Activated naive CD4-positive, alpha-beta T cell treated with anti-CD3 and anti-CD28 coated beads, Interleukin-2, amount 50 U/mL, for 24 hours (primary cell): ENCODE measurements around the gene TGFBR3L.
"Not testable (repeated sequence)": the region's sequence is repeated elsewhere in the genome, so short reads cannot be mapped to it uniquely, and the experiment has no call there.

ENCODE experiments used
- H3K27ac Mint-ChIP-seq: one replicate; pipeline ENCODE4 v1.8.0; 2021; ENCODE audit warnings: mild to moderate bottlenecking, mixed read lengths
- H3K27me3 Mint-ChIP-seq: one replicate; pipeline ENCODE4 v1.8.0; 2021; ENCODE audit warnings: mixed read lengths
- H3K36me3 Mint-ChIP-seq: one replicate; pipeline ENCODE4 v1.8.0; 2021; ENCODE audit warnings: mixed read lengths
- H3K4me1 Mint-ChIP-seq: one replicate; pipeline ENCODE4 v1.8.0; 2021; ENCODE audit warnings: mixed read lengths
- H3K4me3 Mint-ChIP-seq: one replicate; pipeline ENCODE4 v1.8.0; 2021; ENCODE audit warnings: mild to moderate bottlenecking, mixed read lengths
- H3K9me3 Mint-ChIP-seq: one replicate; pipeline ENCODE4 v1.8.0; 2021; ENCODE audit warnings: mixed read lengths

TGFBR3L gene

DNA sequence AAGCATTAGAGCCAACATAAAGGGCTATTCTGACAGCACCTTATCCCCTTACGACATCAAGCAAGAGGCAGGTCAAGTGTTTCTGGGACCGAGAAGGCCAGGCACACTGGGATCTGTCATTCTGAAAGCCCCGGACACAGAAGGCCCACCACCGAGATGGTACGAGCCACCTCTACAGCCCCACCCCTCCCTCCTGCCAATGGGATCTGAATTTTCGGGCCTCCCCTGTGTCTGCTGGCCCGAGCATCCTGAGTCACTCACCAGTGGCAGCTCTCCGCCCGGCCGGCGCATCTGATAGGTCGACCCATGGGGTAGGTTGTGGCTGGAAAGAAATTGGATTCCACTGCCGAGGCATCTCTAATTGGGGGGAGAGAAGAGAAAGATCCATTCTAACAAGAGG lies 26.2 kb downstream of the TGFBR3L start:
- Mint-ChIP-seq H3K4me1 (peaks cover 36% of the 10 kb centered on the region), H3K9me3 (no peaks in the 10 kb centered on the region), H3K36me3 (peaks cover 9% of the 10 kb centered on the region), H3K27me3 (no peaks in the 10 kb centered on the region), H3K27ac (no peak overlapping the region), H3K4me3 (peak overlapping the region; percentile 99)

DNA sequence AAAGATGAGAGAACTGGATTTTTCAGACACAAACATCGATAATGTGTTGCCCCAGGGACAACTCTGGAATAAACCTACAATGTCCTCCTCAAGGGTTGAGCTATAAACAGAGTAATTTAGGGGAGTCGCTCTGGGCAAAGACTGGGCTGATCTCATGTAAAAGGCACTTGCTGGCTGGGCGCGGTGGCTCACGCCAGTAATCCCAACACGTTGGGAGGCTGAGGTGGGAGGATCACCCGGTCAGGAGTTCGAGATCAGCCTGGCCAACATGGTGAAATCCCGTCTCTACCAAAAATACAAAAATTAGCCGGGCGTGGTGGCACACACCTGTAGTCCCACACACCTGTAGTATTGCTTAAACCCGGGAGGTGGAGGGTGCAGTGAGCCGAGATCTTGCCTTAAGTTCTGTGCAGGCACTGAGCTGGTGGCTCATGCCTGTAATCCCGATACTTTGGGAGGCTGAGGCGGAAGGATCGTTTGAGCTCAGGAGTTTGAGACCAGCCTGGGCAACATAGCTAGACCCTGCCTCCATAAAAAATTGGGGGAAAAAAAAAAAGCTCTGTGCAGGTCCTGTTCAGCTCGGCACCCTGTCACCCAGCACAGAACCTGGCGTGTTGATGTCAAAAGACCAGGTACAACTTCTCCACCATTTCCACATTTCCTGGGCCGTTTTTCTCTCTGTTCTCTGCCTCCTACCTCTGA lies 27.4 kb downstream of the TGFBR3L start:
- no peaks in the 10 kb centered on the region for H3K27me3 Mint-ChIP-seq
- peak overlapping the region; percentile 99 for H3K4me3 Mint-ChIP-seq
- H3K4me1 Mint-ChIP-seq: peaks cover 36% of the 10 kb centered on the region
- H3K27ac Mint-ChIP-seq: peak overlapping the region; percentile 35
- peaks cover 11% of the 10 kb centered on the region for H3K36me3 Mint-ChIP-seq
- H3K9me3 Mint-ChIP-seq: no peaks in the 10 kb centered on the region

DNA sequence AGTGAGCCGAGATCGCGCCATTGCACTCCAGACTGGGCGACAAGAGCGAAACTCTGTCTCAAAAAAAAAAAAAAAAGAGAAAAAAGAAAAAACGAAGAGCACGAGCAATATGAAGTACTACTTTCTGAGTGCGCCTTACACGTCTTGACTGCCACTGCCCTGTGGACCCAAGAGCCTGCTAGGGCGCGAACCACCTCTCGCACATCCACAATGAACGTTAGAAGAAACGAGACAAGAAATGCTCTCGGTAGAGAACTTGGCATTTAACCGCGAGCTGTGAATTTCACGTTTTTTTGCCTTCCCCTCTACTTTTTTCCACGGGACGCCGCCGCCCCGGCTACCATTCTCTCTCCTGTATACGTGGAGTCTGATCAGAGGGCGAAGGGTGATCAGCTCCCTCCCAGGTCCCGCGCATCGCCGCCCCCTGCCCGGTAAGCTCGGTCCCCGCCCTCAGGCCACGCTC lies 28.4 kb downstream of the TGFBR3L start:
- H3K27me3 Mint-ChIP-seq: no peaks in the 10 kb centered on the region
- H3K4me3 Mint-ChIP-seq: peak overlapping the region; percentile 99
- peaks cover 36% of the 10 kb centered on the region for H3K4me1 Mint-ChIP-seq
- H3K9me3 Mint-ChIP-seq: no peaks in the 10 kb centered on the region
- peaks cover 11% of the 10 kb centered on the region for H3K36me3 Mint-ChIP-seq
- peak overlapping the region; percentile 98 for H3K27ac Mint-ChIP-seq

DNA sequence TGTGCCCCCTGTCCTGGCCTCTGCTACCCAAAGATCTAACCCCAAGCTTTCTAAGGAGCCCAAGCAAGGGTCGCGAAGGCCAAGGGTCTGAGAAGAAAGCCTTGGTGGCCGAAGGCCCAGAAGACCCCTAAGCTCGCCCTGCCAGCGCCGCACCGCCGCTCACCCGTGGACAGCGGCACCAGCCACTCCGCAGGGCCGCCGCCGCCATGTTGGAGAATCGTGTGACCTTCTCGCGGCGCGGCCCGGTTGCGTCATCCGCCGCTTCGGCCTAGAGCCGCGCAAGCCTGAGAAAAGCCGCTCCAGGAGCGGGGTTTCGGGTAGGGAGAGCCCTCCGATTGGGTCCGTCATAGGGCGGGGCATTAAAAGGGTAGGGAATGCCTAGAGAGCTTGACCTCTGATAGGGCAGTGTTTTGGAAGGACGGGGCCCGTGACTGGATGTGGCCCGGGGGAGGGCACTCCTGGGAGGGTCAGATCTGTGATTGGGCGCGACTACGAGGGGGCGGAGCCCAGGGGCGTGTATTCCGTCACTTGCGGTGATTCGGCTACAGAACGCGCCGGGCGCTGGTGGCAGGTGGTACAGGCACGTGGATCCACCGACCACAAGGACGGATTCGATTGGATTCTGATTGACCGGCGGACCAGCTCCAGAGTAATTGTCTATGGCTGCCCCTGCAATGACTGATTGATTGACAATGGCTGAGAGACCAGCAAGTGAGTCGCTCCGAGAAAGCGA lies 29.0 kb downstream of the TGFBR3L start, which contains the start of gene TIMM44:
Gene TIMM44, minus strand, starts transcription at position 223 of the 733 bp plus-strand sequence. Its CDS starts 15 bp downstream, at position 208.
- peaks cover 35% of the 10 kb centered on the region for H3K4me1 Mint-ChIP-seq
- no peaks in the 10 kb centered on the region for H3K27me3 Mint-ChIP-seq
- peak within 1 kb of the TSS; percentile 99 for H3K4me3 Mint-ChIP-seq
- H3K36me3 Mint-ChIP-seq: peaks cover 11% of the 10 kb centered on the region
- H3K9me3 Mint-ChIP-seq: no peaks in the 10 kb centered on the region
- H3K27ac Mint-ChIP-seq: peak within 1 kb of the TSS; percentile 98

DNA sequence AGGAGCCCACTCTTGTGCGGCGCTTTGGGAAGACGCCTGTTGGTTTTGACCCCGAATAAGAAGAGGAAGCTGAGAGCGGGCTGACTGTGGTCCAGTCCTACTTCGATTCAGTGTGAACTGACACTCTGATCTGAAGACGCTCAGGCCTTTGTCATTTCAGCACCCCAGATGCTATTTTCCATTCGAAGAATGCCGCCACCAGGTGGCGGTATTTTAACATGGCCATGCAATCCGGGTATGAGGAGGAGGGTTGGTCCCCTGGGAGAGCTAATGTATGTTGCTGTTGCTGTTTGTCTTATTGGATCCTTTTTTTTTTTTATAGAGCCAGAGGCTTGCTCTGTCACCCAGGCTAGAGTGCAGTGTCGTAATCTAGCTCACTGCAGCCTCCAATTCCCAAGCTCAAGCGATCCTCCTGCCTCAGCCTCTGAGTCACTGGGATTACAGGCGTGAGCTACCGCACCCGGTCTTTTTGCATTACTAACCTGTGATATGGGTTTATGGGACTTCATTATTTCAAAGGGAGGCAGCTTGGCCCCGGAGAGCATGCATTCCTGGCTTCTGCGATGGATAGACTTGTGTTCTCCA lies 29.6 kb downstream of the TGFBR3L start:
- Mint-ChIP-seq H3K4me3 (peak overlapping the region; percentile 99), H3K36me3 (peaks cover 8% of the 10 kb centered on the region), H3K9me3 (no peaks in the 10 kb centered on the region), H3K27ac (peak overlapping the region; percentile 98), H3K27me3 (no peaks in the 10 kb centered on the region), H3K4me1 (peaks cover 31% of the 10 kb centered on the region)

DNA sequence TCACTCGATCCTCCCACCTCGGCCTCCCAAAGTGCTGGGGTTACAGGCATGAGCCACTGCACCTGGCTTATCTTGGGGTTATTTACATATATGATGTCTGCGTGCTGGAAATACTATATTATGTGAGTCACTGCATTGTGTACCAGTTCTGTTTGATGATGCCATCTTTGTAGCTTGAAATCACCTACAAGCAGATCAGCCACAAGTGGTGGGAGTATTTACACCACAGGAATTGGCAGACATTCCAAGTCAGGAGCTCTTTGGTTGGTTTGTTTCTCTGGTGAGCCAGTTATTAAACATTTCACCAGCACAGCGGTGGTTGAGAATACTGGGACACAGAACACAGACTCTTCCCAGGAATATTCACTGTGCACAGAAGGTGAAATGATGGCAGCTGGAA lies 33.3 kb downstream of the TGFBR3L start:
- H3K9me3 Mint-ChIP-seq: no peaks in the 10 kb centered on the region

DNA sequence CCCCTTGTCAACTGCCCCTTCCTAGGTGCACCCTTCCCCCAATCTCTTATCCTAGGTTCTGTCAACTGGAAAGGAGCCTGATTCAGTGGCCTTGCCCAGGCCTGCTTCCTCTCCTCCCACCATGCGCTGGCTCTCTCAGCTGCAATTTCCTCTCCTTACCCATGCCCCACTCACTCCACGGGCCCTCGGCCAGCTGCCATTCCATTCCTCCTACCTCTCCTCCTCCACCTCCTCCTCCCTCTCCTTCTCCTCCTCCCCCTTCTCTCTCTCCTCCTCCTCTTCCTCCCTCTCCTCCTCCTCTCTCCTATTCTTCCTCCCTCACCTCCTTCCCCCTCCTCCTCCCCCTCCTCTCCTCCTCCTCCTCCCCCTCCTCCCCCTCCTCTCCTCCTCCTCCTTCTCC lies 38.4 kb downstream of the TGFBR3L start:
- H3K9me3 Mint-ChIP-seq: no peaks in the 10 kb centered on the region
- H3K36me3 Mint-ChIP-seq: peaks cover 2% of the 10 kb centered on the region
- H3K4me1 Mint-ChIP-seq: no peaks in the 10 kb centered on the region
- no peaks in the 10 kb centered on the region for H3K27me3 Mint-ChIP-seq
- no peak overlapping the region for H3K4me3 Mint-ChIP-seq
- H3K27ac Mint-ChIP-seq: no peak overlapping the region

More for the DNA sequence above, 33.3 kb downstream of the TGFBR3L start:
- H3K36me3 Mint-ChIP-seq: peaks cover 2% of the 10 kb centered on the region
- no peak overlapping the region for H3K4me3 Mint-ChIP-seq
- H3K27ac Mint-ChIP-seq: no peak overlapping the region
- H3K27me3 Mint-ChIP-seq: no peaks in the 10 kb centered on the region
- peaks cover 15% of the 10 kb centered on the region for H3K4me1 Mint-ChIP-seq

DNA sequence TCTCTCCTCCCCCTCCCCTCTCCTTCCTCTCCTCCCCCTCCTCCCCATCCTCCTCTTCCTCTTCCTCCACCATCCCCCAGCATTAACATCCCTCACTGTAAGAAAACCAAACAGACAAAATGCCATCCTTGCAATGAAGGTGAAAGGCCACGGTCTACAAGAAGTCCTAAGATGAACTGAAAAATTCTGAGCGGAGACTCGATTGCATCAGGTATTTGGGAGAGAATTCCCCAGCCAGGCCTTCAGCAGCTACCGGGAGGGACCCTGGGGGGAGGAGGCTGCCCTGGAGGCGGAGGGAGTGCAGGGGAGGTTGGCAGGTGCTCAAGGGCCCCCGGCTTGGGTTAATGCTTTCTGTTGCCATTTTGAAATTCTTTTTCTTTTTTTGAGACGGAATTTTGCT lies 38.9 kb downstream of the TGFBR3L start:
- H3K4me1 Mint-ChIP-seq: no peaks in the 10 kb centered on the region
- H3K4me3 Mint-ChIP-seq: no peak overlapping the region
- H3K27me3 Mint-ChIP-seq: no peaks in the 10 kb centered on the region
- H3K9me3 Mint-ChIP-seq: no peaks in the 10 kb centered on the region
- no peak overlapping the region for H3K27ac Mint-ChIP-seq
- peaks cover 2% of the 10 kb centered on the region for H3K36me3 Mint-ChIP-seq

DNA sequence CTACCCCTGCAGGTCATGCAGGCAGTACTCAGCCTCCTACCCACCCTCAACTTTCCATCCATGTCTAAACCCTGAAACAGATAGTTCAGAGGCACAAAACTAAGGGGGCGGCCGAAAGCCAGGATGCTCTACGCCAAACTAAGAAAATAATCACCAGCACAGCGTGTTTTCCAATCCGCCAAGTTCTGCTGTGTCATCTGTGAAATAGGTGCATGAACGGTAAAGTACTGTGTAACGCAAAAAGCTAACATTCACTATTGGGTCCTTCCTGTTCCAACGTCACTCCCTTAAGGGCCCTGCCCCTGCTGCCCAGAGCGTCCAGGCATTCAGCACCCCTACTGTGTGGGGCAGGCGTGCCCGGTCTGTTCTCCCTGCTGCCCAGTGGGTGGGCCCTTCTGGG lies 41.1 kb downstream of the TGFBR3L start:
- Mint-ChIP-seq H3K27me3 (no peaks in the 10 kb centered on the region), H3K36me3 (peaks cover 2% of the 10 kb centered on the region), H3K27ac (no peak overlapping the region)

DNA sequence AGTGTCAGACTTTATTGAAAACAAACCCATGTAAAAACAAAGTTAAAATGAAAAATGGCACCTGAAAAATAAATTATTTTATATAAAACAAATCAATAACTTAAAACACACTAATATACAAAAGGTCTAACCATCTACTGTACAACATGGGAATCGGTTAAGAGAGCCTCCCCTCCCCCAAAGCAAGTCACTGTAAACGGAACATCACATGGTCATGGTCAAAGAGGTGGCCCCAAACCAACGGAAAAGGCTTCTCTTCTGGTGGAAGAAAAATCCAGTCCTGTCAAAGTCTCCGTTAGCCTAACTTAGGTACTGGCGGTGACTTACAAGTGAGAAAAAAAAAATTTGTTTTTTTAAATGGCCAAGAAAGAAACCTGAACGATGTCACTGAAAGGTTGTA lies 44.6 kb downstream of the TGFBR3L start:
- Mint-ChIP-seq H3K4me1 (no peaks in the 10 kb centered on the region), H3K36me3 (peaks cover 4% of the 10 kb centered on the region), H3K27me3 (no peaks in the 10 kb centered on the region), H3K27ac (peak overlapping the region; percentile 23), H3K9me3 (no peaks in the 10 kb centered on the region), H3K4me3 (no peak overlapping the region)

More for the DNA sequence above, 41.1 kb downstream of the TGFBR3L start:
- Mint-ChIP-seq H3K9me3 (no peaks in the 10 kb centered on the region), H3K4me1 (no peaks in the 10 kb centered on the region), H3K4me3 (no peak overlapping the region)

DNA sequence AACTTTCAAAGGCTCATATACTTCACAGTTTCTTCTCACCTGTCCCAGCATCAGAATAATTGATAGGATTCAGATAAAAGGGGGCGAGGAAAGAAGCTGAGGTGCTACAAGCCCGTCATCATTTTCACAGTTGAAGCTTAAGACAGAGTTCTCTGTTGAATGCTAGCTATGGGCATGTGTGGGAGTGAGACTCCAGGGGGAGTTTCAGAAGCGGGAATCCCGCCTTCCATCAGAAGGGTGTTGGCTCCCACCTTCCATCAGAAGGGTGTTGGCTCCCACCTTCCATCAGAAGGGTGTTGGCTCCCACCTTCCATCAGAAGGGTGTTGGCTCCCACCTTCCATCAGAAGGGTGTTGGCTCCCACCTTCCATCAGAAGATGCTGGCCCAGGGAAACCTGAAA lies 46.5 kb downstream of the TGFBR3L start:
- H3K27ac Mint-ChIP-seq, H3K36me3 Mint-ChIP-seq, H3K4me3 Mint-ChIP-seq, H3K9me3 Mint-ChIP-seq, H3K4me1 Mint-ChIP-seq, H3K27me3 Mint-ChIP-seq: not testable (repeated sequence)

DNA sequence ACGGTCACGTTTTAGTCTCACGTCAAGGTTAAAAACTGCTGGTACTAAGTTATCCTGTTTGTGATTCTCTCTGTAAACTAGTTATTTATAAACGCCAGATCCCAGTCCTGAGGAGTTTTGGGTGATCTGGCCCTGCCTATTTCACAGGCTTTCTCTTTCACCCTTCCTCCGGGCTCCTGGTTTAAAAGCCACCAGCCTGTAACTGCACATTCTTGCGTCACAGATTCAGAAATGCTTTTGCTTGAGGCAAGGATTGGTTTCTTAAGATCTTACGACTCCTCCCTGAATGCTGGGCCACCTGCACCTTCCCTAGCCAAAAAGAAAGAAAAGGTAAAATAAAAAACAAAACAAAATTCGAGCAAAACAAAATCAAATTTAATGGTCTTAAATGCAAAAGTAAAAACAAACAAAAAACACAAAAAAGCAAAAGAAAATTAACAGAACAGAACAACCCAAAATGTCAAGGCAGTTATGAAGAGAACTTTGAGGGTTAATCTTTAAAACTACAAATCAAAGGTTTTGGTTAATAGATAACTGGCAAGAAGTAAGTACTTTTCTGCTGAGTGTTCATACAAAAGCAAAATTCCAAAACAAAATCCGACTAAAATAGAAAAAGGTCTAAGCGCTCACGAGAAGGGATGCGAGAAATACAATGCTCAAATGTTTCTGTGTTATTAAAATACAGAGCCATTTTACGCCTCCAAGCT lies 47.4 kb downstream of the TGFBR3L start:
- Mint-ChIP-seq H3K4me3 (no peak overlapping the region), H3K27me3 (no peaks in the 10 kb centered on the region), H3K36me3 (peaks cover 5% of the 10 kb centered on the region), H3K9me3 (no peaks in the 10 kb centered on the region), H3K4me1 (no peaks in the 10 kb centered on the region), H3K27ac (no peak overlapping the region)

DNA sequence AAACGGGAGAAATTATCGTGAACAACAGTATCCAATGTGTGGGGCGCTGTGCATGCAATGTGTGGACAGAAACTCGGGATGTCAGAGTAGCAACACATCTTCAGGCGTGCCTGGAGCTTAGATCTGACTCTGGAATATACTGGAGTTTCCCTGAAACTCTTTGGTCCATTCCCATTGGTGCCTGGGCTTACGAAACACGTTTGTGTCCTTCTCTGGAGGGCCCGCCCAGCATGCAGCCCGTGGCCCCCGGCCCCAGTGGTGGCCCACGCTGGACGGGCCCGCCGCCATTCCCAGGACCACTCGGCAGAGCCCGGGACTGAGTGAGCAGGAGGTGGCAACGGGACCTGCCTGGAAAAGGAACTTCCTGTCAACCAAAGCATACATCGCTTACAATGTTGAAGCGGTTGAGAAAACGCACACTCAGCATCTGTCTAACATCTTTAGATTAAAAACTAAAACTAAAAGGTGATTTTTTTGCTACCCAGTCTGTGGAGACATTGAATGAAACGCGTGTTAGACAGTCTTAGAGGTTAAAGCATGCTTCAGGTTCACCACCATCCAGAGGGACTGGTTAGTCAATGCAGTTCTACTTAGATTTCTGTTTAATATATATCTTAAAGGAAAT lies 48.1 kb downstream of the TGFBR3L start:
- Mint-ChIP-seq H3K9me3 (no peaks in the 10 kb centered on the region), H3K27me3 (no peaks in the 10 kb centered on the region), H3K4me1 (no peaks in the 10 kb centered on the region), H3K36me3 (peaks cover 5% of the 10 kb centered on the region), H3K27ac (no peak overlapping the region), H3K4me3 (no peak overlapping the region)

DNA sequence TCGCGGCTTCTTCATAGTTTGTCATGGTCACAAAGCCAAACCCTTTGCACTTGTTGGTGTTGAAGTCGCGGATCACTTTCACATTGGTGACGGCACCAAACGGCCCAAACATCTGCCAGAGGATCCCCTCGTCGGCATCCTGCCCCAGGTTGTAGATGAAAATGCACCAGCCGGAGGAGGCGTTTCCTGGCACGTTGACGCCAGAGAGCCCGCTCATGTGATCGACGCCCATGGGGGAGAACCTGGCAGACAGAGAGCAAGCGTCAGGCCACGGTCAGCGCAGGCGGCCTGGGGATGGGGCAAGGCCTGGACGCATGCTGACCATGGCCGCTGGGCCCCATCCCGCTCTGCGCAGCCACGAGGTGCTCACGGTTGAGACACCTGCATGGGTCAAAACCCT lies 48.9 kb downstream of the TGFBR3L start:
- Mint-ChIP-seq H3K9me3 (no peaks in the 10 kb centered on the region), H3K4me3 (no peak overlapping the region), H3K27me3 (no peaks in the 10 kb centered on the region), H3K36me3 (peaks cover 5% of the 10 kb centered on the region), H3K4me1 (no peaks in the 10 kb centered on the region), H3K27ac (no peak overlapping the region)

DNA sequence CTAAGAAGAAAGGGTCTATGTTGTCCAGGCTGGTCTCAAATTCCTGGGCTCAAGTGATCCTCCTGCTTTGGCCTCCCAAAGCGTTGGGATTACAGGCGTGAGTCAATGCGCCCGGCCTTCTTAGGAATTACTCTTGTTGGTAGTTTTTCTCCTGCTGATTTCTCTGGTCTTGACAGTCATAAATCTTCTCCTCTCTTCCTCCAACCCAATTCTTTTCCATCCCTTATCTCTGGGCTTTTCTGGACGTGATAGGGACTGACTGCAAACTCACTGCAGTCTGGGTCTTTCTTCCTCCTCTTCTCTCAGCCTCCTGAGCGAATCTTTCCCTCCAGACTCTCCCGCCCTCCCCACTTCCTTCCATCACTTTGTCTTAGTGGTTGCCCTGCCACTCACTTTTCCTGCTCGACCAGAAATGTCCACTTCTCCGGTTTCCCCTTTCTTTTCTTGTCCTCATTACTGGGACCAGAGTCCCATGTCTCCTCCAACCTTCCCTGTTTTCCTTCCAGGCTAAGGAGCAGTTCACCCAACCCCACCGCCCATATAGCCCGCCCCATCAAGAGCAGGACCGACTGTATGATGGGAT lies 50.7 kb downstream of the TGFBR3L start:
- Mint-ChIP-seq H3K27me3 (no peaks in the 10 kb centered on the region), H3K36me3 (peaks cover 5% of the 10 kb centered on the region), H3K27ac (no peak overlapping the region), H3K9me3 (no peaks in the 10 kb centered on the region), H3K4me1 (no peaks in the 10 kb centered on the region), H3K4me3 (no peak overlapping the region)
